IPS-18c (cell line): ENCODE results near the gene OPALIN.

Source experiments
- H3K4me3 ChIP-seq: 2 replicates; pipeline ENCODE4 v1.7.0; 2013; ENCODE audit warnings: low read depth, mild to moderate bottlenecking, low read length, moderate library complexity; ENCODE audit not compliant: insufficient read depth
- H3K9me3 ChIP-seq: one replicate; pipeline ENCODE4 v1.6.1; 2013; ENCODE audit warnings: mild to moderate bottlenecking, low read length, moderate library complexity; ENCODE audit not compliant: control insufficient read depth, insufficient read depth

The OPALIN gene

DNA sequence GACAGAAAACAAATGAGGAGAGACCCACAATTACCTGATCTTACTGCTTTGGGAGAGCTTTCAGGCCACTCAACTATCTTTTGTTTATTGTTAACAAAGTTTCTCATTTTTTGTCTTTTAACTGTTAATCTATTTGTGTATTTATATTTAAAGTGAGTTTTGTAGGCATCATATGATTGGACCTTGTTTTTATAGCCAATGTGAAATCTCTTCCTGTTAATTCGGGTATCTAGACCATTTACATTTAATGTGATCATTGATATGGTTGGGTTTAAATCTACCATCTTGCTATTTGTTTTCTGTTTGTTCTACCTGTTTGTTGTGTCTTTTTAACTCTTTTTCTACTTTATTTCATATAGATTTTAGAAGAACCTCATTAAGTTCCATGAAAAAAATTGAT lies 12.5 kb downstream of the OPALIN start:
- Histone ChIP-seq H3K4me3 (no peak overlapping the region; the same call in 1 of the 2 replicates), H3K9me3 (no peaks in the 10 kb centered on the region)

DNA sequence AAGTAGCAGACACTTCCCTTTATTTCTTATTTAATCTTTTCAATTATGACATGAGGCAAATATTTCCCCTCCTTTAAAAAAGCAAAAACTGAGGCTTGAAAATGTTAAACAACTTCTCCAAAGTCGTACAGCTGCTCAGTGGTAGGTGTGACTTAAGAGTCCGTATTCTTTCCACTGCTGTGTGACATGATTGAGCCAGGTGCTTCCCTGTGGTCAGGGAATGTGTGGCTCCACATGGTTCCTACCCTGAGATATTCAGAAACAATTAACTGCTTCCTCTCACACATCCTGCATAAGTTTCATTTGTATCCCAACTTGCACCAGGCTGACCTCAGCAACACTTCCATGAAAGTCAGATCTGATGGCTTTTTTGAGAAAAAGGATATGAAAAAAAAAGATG lies 13.6 kb downstream of the OPALIN start:
- H3K9me3 ChIP-seq = no peaks in the 10 kb centered on the region

DNA sequence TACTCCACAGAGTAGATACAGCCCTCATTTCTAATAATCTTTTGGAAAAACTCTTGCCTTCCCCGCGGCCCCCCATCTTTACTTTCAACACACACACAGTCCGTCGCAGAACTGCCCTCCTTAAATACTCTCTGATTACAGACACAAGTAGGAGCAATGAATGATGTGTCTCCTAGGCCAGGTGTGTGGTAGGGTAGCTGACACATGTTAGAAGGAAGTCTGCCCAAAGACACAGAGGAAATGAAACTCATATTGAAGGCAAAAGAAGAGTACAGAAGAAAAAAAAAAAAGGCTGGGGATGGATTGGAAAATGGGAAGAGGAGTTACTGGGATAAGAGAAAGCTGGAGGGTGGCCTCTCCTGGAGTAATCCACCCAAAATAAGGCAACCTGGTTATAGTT lies 14.6 kb downstream of the OPALIN start:
- Histone ChIP-seq H3K4me3 (no peak overlapping the region), H3K9me3 (no peaks in the 10 kb centered on the region)

More for the DNA sequence above, 13.6 kb downstream of the OPALIN start:
- no peak overlapping the region; the same call in 1 of the 2 replicates for H3K4me3 ChIP-seq

DNA sequence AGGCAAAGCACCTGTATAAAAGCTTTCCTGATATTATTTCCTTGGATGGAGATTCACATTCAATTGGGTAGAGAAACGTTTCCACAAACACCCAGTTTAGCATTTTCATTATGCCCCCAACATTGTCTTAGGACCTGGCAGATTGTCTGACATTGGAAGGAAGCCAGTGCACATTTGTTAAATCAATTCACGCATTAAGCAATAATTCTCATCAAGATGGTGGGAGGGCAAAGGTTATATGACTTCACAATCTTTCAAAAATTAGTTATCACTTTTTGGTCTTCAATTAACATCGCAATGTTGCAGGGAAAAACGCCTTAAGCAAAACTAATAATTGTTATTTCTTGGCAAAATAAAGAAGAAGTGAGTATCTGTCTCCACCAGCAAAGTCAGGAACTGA lies 16.4 kb downstream of the OPALIN start:
- H3K4me3 ChIP-seq = no peak overlapping the region
- H3K9me3 ChIP-seq = no peaks in the 10 kb centered on the region

DNA sequence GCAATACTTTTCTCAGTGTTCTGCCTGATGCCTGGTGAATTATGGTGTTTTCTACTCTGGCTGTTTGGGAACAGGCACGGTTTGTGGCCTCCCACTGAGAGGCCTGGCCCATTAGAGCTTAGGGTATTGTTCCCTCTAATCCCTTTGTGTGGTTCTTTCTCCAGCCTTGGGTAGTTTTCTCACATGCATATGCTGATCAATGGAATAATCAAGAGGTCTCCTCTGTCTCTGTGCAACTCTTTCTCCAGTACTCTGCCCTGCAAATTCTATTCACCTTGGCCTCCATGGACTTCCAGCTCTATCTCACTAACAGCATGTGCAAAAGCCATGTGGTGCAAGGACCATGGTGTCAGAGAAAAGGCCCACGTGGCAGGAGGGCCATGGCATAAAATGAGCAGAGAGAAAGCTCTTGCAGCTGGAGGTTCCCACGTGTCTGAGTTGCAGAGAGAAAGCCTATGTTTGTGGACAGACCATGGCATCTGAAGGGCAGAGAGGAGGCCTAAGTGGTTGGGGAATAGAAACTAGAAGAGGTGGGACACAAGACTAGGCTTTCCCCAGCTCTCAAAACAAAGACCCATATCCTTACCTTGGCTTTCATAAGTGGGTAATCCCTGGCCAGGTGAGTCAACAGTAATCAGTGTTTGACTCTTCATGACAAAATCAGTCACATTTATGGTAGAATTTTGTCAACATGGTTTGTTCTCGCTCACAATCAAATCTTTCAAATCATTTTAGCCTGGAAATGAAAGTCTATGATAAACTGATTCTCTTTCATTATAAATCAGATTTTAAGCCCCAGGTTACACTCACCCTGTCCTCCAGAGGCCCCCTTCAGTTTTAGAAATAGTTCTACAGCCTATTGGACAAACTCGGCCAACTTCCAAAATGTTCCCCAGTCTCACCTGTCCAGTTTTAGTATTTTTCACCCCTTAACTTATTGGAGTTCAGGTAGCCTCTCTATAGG lies 17.3 kb downstream of the OPALIN start:
- H3K9me3 ChIP-seq = no peaks in the 10 kb centered on the region
- H3K4me3 ChIP-seq = no peak overlapping the region

DNA sequence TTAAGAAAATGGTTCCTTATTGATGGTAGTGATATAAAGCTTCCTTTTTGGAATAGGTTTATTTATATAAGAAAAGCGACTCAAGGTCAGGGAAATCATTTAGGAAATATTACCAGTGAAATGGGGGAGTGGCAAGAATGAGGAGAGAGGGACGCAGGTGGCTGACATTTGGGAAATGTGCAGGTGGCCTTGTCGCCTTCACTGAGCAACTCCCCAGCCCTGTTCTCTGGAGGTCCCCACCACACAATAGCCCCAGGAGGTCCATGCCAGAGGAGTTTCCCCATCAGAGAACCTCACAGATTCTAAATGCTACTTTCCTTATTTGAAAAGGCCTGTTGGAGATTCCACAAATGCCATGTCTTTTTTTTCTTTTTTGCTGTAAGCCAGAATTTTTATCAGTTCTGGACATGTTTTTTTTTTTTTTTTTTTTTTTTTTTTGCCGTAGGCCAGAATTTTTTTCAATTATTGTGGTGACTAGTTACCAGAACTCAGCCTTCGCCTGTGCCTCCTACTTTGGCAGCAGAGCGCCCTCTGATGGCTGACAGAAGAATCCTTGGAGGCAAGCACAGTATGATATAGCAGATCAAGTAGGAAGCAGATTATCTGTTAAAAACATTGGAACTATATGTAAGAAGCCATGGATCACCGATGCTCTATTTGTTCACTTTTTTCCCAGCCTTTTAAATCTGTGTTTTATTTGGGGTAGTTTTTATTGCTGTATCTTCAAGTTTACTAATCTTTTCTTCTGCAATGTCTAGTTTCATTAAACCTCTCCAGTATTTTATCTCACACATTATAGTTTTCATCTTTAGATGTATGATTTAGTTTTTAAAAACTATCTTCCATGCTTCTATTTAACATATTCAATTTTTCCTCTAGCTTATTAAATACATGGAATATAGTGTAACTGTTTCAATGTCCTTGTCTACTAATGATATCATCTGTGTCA lies 18.6 kb downstream of the OPALIN start:
- no peaks in the 10 kb centered on the region for H3K9me3 ChIP-seq
- H3K4me3 ChIP-seq = no peak overlapping the region

DNA sequence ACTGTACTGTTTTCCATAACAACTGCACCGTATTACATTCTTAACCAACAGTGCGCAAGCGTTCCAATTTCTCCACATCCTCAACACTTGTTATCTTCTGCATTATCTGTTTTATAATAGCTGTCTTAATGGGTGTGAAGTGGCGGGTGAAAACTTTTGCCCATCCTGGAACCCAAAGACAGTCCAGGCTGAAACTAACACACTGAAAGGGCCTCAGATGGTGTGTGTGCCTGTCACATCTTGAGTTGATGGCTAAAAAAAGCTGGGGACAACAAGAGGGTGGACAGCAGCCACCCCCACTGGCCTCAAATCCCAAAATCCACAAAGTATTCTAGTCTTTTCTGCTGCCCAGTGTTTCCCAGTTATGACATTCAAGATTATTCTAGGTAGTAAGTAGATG lies 19.4 kb downstream of the OPALIN start:
- Histone ChIP-seq H3K9me3 (no peaks in the 10 kb centered on the region), H3K4me3 (no peak overlapping the region)

DNA sequence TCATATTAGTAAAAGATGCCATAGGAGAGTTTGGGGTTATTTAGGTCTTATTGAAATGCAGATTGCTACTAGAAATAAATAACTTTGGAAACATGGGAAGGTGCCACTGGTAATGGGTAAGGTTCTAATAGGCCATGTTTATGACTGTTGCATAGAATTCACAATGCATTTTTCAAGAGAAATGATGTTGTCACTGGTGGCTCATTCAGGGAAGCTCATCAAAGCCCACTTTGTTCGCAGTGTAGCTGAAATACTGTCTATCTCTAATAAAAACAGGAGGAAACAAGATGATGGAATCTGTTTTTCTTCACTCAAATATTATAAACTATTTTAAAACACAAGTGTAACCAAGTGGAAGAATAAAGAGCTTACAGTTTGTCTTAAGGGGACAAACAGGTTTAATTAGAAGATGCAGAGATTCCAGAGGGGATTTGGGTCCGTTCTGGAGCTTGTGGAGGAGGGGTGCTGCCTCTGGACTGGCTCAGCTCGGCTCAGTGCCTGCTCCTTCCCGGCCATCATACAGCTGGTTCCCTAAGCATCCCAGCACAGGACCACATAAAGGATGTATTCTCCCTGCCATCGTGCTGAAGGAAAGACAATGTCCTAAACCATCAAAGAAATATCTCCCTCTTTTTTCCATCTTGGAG lies 20.4 kb downstream of the OPALIN start:
- Histone ChIP-seq H3K4me3 (no peak overlapping the region), H3K9me3 (no peaks in the 10 kb centered on the region)

DNA sequence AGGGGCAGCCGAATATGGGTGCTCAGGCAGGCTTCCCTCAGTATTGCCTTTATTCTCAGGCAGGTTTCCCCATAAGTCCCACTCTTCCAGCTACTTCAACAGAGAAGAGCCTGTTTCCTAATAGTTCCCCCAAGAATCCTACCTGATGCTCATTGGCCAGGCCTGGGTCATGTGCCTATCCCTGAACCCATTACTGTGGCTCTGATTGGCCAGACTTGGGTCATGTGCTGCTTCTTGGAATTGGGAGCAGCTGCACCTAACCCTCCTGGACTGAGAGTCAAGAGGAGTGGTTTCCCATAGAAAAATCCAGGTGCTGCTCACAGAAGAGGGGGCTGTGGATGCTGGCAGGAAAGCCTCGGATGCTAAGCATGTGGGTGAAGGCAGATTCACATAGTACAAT lies 21.7 kb downstream of the OPALIN start:
- Histone ChIP-seq H3K9me3 (no peaks in the 10 kb centered on the region), H3K4me3 (no peak overlapping the region)

DNA sequence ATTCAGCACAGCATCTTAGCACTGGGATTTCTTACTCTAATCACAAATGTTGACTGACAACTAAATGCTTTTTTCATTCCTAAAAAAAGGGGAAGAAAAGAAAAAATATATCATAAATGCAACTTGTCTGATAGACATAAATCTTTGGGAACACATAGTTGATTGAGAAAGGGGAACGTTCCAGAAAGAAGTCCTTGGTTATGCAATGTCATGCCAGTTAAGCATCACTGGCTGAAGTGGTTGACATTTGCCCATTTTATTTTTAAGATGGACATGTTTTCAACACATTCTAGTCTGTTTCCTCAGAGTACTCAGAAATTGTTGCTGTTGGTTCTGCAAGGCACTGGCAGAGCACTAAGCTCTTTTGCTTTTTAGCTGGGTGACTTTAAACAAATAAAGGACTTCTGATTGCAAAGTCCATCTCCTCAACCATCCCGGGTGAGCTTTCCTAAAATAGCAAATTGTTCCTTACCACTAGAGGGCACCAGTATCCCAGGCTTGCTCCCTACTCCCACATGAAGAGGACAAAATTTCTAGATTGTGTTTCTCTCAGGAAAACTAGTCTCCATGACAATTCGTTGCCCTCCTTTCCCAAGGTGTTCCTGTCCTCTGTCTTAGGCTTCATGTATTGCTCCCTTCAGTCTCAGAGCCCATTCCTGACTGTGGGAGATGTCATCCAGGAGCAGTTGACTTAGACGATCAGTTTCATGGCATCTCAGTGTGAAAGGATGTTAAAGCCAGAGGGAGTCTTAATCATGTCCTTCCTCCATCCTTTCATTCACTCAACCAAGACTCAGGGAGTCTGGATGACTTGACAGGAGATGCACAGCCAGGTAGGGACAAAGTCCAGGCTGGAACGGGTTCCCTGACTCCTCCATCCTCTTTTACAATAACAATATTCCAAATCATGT lies 23.9 kb downstream of the OPALIN start:
- no peaks in the 10 kb centered on the region for H3K9me3 ChIP-seq

DNA sequence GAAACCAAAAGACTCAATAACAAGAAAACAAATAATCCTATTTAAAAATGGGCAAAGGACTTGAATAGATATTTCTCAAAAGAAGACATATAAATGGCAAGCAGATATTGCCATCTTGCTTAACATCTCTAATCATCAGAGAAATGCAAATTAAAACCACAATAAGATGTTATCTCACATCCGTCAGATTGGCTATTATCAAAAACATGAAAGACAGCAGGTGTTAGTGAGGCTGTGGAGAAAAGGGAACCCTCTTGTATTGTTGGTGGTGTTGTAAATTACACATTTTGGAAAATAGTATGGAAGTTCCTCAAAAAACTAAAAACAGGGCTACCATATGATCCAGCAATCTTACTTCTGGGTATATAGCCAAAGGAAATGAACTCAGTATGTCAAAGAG lies 25.7 kb downstream of the OPALIN start:
- Histone ChIP-seq H3K4me3 (no peak overlapping the region), H3K9me3 (no peaks in the 10 kb centered on the region)

More for the DNA sequence above, 23.9 kb downstream of the OPALIN start:
- no peak overlapping the region for H3K4me3 ChIP-seq

DNA sequence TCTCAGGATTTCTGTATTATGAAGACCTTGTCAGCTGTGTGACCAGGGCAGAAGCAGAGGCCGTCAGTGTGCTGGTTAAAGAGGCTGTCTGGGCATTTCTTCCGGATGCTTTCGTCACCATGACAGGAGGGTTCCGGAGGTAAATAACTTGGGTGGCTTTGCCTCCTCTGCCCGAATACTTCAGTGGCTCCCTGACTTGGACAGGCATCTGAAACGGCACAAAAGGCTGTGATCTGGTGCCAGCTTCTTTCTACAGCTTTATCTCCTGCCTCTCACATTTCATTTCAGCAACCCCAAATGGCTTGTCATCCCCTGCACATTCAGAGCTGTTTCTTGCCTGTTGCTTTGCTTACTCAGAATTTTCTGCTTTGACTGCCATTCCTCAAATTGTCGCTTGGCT lies 31.3 kb downstream of the OPALIN start:
- H3K4me3 ChIP-seq = no peak overlapping the region
- no peaks in the 10 kb centered on the region for H3K9me3 ChIP-seq

DNA sequence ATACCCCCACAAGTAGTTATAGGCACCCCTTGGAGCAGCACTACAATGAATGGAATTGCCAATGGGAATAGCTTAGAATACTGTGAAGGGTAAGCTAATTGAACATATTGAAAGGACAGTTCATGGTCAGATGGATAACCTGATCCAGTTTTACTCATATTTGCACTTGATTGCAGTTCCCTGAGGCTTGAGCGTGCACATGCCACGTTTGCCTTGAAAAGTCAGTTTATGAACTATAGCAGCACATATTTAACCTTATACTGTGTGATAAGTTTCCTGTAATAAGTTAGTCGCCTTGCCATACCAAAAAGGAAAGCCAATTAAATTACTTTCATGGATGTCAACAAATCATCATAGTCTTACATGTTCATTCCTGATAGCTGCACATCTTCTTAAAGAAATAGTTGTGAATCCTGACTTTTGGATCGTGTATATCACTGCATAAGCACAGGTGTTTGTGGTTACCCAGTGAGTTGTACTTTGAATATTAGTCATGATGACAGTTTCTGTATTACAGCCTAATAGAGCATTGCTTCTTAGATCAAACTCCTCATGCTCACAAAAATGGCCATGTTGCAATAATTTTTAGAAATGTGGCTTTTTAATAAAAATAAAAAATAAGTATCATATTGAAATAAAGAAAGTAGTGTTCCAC lies 33.0 kb downstream of the OPALIN start:
- H3K9me3 ChIP-seq = no peaks in the 10 kb centered on the region
- no peak overlapping the region for H3K4me3 ChIP-seq

DNA sequence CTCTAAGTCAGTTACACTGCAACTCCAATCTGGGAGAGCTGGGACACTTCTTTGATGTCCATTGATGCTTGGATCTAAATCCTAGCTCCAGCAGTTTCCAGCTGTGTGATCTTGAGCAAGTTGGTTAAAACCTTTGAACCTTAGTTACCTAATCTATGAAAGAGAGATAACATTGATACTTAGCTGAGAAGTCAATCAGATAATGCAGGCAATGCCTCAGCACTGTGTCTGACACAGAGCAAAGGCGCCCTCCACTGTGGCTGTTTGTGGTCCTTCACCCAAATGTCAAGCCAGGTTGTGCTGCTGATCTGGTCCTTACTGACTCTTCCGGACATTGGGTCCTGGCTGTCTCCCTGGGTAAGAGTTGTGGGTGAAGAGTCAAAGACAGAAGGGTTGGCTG lies 34.4 kb downstream of the OPALIN start:
- Histone ChIP-seq H3K4me3 (no peak overlapping the region), H3K9me3 (no peaks in the 10 kb centered on the region)

DNA sequence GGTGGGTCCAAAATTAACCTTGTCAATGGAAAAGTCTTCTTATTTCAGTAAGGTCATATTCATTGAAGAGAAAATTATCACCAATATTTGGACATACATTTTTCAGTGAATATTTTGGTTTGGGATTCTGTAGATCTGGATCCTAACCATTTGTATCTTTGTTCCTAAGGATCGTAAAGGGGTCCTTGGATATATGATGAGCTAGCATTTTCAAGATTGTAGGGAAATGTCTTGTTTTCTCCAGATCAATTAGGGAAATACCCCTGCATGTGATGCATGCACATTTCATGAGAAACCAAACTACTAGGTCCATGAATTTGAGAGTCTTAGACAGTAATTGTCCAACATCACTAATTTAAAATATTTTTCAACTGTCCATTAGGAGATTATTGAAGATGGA lies 36.5 kb downstream of the OPALIN start:
- Histone ChIP-seq H3K9me3 (no peaks in the 10 kb centered on the region), H3K4me3 (no peak overlapping the region)

DNA sequence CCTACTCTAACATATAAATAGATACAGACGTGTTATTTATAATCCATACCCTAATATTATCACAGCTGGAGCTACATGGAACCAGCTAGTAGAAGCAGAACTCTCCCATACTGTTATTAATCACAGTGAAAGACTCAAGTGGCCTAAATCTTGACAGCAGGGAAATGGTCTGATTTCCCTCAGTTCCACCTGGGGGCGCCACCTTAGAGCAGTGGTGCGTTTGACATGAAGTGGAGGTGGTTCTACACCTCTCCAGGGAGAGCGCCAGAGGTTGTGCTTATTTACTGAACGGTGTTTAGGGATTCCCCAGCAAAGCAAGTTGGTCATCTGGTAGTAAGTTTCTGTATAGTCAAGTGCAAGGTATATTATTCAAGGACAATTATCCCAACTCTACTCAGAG lies 37.0 kb downstream of the OPALIN start:
- Histone ChIP-seq H3K9me3 (no peaks in the 10 kb centered on the region), H3K4me3 (no peak overlapping the region)
